ENCODE results near the gene GEMIN4.
"Not testable (repeated sequence)": the region's sequence is repeated elsewhere in the genome, so short reads cannot be mapped to it uniquely, and the experiment has no call there.

The GEMIN4 gene

DNA sequence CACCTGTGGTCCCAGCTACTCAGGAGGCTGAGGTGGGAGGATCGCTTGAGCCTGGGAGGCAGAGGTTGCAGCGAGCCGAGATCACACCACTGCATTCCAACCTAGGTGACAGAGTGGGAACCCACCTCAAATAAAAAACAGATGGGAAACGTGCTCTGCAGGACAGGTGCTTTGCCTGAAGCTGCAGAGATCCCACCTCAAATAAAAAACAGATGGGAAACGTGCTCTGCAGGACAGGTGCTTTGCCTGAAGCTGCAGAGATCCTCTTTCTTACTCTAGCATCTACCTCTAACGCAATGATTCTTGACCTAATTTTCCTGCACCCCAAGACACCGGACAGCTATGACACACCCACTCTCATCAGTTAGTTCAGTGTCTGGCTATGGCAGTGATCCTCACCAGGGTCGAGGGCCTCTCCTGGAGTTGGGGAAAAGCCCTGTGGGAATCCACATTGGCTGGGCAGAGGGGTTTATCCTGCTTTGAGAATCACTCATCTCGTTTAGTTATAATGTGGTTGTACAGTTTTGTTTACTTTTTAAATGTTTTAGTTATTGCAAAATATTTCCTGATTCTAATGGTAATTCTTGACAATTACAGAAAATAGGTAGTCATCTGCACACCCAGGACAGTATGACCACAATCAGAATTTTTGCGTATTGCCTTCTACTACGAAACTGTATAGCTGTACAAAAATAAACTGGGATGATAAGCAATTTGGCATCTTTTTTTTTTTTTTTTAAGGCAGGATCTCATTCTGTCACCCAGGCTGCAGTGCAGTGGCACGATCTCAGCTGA, 48.8 kb downstream of the GEMIN4 start:
- no peak for DNase-seq (ENCODE audit: low read depth in 3 of 3)

DNA sequence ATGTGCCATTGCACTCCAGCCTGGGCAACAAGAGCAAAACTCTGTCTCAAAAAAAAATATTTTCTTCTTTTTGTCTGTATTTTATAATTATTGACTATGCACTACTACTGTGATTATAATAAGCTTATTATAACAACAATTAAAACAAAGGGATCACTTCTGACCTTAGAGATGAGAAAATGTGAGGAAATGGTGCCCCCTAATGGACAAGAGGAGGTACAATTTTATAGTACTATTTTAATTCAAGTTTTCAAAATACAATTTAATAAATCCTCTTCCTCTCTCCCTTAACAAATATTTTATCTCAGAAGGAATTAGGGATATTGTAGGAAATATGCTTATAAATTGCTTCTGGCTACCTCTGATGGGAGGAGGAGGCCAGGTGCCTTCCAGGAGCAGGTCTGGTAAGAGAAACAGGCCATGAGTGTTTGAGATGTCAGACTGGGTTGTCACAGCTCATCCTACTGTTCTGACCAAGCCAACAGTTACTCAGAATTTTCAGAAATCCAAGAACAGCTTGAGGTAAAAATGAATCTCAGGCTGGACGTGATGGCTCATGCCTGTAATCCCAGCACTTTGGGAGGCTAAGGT, 51.5 kb downstream of the GEMIN4 start:
- no peak for DNase-seq (ENCODE audit: low read depth in 3 of 3)

GRCh38 chr17:699345-699744, 52.7 kb downstream of the GEMIN4 start:
- no peak for DNase-seq (ENCODE audit: low read depth in 3 of 3)

DNA sequence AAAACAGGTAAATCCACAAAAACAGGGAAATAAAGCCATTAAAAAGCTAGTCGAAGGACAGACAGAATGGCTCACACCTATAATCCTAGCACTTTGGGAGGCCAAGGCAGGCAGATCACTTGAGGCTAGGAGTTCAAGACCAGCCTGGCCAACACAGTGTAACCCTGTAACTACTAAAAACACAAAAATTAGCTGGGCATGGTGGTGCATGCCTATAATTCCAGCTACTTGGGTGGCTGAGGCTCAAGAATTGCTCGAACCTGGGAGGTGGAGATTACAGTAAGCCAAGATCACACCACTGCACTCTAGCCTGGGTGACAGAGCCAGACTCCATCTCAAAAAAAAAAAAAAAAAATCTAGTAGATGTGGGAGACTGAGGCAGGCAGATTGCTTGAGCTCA, 54.0 kb downstream of the GEMIN4 start:
- DNase-seq (ENCODE audit: low read depth in 3 of 3), result not testable (repeated sequence)

DNA sequence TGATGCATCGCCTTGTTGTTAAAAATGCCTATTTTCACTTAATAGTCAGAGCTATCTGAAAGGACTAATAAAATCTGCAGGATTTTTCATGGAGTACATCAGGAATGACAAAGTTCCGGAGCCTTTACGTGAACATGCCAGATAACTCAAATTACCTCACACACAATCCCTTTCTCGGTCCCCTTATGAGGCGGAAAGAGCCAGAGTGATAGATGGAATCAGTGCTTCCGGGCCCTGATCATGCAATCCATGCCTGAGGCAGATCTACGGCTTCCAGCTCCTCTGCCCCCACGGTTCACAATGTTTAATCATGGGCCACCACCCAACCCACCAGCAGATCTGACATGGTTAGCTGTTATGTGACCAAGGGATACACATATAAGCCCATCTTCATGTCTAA, 54.4 kb downstream of the GEMIN4 start:
- no peak for DNase-seq (ENCODE audit: low read depth in 3 of 3)

DNA sequence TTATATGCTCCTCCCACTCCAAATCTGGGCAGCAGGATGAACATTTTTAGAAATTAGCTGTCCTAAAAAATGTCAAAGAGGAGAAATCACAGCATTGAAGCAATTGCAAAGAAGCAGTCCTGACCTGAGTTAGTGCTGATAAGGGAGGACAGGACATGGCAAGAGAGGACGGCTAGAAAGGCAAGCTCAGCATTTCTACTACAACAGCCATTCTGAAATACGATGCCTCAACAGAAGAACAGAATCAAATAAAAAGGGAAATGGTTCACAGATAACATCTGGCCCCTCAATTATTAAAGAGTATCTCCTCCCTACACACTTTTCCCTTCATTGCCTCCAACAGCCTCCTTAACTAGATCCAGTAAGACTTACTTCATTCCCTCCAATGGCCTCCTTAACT, 55.7 kb downstream of the GEMIN4 start:
- no peak for DNase-seq (ENCODE audit: low read depth in 3 of 3)

Measured in stimulated activated CD4-positive, alpha-beta T cell treated with anti-CD3 and anti-CD28 coated beads, TNF-alpha, amount 100 ng/mL, for 24 hours (primary cell).